Stimulated activated CD4-positive, alpha-beta T cell treated with anti-CD3 and anti-CD28 coated beads, Interleukin-1b, Interleukin-23, amount 100 ng/mL, for 1 hour (primary cell): ENCODE data around the gene DUS2.
A peak's percentile ranks its signal among the peaks of the same experiment; 100 is the strongest.

Experiments
- DNase-seq, 2 donors: peaks; one replicate each; pipeline ENCODE4 v3.0.0-alpha.2; 2020; ENCODE audit warnings: low read depth in 2 of 2

The DUS2 gene

DNA sequence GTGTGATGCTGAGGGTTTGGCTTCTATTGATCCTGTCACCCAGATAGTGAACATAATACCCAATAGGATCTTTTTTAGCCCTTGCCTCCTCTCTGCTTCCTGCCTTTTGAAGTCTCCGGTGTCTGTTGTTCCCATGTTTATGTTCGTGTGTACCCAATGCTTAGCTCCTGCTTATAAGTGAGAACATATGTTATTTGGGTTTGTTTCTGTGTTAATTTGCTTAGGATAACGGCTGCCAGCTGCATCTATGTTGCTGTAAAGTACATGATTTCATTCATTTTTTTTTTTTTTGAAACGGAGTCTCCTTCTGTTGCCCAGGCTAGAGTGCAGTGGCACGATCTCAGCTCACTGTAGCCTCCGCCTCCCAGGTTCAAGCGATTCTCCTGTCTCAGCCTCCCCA is 23.0 kb downstream of the DUS2 start:
- no peak for DNase-seq

DNA sequence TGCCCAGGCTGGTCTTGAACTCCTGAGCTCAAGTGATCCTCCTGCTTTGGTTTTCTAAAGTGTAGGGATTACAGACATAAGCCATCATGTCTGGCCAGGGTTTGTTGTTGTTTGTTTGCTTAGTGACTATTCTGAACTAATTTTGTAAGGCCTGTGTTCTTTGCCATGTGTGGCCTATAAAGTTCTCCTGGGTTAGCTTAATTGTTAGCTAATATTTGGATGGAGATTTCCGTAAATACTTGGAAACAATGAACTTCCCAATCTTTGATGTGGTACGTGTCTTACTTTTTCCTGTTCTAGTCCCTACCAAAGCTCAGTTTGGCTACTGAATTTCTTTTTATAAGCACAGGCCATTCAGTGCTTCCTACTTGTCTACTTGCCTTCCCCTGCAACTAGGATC is 24.9 kb downstream of the DUS2 start:
- DNase-seq = no peak

DNA sequence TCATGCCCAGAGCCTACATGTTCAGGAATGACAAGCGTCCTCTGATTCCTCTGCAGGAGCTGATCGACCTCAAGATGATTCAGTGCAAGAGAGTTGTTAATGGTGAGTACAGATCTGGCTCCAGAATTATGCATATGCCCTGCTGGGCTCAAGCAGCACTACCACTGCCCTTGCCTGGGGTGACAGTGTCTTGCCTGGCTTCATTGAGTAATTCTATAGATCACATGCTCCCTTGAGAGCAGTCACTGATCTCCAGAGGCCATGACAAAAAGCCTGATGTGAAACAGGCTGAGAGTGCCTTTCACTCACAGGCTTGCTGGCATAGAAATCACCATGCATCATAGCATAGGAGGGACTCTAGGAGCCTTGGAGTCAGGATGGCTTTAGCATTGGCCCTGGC is 26.4 kb downstream of the DUS2 start:
- DNase-seq = no peak

DNA sequence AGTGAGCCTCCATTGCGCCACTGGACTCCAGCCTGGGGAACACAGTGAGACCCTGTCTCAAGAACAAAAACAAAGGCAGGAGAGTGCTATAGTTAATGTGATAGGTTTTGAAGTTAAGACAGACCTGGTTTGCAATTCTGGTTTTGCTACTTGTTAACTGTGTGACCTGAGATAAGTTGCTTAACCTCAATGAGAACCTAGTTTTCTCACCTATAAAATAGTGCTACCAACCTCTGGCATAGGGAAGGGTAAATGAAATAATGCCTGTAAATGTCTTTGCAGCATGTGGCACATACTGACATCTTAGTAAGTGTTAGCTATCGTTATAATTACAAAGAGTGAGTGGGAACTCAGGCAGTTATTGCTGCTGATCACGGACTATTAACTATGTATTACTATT is 32.3 kb downstream of the DUS2 start:
- DNase-seq = no peak

GRCh38 chr16:68059804-68060203 is 36.7 kb downstream of the DUS2 start:
- DNase-seq = no peak

DNA sequence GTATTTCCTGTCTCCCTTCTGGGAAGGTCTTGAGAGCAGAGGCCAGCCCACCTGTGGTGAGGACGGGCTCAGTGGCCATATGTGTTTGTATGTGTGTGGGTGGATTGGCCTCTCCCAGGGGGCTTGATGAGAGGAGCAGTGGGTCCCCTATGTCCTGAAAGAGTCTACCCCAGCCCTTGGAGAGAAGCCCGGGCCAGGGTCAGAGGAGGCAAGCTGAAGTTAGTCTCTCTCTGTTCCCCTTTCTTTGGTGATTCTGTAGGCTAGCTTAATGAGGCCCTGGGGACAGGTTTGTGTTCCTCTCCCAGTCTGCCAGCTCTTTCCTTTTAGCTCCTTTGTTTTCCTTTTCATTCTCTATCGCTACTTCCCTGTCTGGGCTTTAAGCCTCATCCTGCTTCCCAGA is 38.3 kb downstream of the DUS2 start:
- DNase-seq = no peak

DNA sequence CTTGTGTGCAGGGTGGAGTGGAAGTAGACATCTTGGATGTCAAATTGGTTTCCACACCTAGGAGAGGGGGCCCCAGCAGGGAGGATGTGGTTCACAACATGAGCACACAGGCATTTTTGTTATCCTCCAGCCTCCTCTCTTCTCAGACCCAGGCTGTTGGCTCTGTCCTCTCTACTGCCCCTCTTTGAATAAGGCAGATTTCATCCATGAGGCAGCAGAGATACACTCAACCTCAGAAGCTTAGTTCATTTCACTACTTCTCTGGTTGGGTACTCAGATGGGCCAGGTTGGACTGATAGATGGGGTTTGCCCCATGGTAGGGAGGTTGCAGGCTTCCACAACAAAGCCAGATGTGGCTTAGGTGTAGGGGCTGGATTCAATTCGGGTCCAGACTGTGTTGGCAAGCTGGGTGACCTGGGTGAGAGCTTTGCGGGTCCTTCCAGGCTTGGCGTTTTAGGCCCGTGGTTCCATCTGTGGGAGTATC is 39.9 kb downstream of the DUS2 start:
- DNase-seq = no peak

GRCh38 chr16:68064791-68065365 is 41.8 kb downstream of the DUS2 start:
- peak in 1 of 2 donors; percentile 36 for DNase-seq

GRCh38 chr16:68065716-68066305 is 42.7 kb downstream of the DUS2 start:
- no peak for DNase-seq

DNA sequence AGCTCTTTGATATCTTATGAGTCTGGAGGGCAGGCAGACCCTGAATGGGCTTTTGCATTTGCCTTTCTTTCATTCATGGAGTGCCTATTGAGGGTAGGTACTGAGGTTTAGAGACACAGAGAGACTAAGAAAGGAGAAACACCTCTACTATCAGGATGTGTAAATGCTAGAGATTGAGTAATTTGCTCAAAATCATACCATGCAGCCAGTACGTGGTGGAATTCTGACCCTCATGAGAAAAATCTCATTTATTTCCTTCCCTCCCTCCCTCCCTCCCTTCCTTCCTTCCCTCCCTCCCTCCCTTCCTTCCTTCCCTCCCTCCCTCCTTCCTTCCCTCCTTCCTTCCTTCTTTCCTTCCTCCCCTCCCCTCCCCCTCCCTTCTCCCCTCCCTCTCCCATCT is 43.7 kb downstream of the DUS2 start:
- DNase-seq = no peak

- no peak for DNase-seq
Measured at GRCh38 chr16:68068926-68069325, 45.8 kb downstream of the DUS2 start.

DNA sequence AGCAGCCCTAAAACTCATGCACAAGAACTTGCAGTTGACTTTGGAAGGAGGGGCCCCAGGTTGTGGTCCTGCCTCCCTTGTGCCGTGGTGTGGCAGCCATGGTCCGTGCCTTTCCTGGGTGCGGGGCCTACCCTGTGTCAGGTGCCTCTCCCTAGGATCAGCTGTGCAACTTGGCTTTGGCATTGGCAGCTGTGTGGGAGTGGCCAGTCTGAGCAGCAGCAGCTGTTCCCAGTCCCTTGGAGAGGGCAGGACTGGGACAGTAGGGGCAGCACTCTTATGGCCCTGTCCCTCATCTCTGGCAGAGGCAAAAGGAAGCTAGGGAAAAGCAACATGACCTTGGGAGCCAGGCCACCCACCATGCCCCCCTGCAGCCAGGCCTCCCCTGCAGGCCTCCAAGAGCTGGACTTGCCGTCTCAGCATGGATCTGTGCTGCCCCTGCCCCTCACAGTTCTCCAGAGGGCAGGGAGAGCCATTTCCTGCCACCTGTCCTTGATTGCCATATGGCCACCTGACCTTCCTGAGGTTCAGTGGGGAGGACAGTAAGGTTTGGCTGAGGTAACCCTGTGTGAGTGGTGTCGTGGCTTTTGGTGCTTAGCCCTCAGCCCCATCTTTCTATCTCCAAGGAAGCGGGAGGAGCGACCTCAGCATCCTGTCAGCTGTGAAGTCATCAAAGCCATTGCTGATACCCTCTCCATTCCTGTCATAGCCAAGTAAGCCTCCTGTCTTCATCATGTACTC is 46.6 kb downstream of the DUS2 start:
- no peak for DNase-seq

GRCh38 chr16:68070249-68070730 is 47.2 kb downstream of the DUS2 start:
- DNase-seq = no peak

- DNase-seq = no peak
Measured at GRCh38 chr16:68070806-68071517, 47.9 kb downstream of the DUS2 start.

GRCh38 chr16:68071518-68071901 is 48.4 kb downstream of the DUS2 start:
- no peak for DNase-seq

DNA sequence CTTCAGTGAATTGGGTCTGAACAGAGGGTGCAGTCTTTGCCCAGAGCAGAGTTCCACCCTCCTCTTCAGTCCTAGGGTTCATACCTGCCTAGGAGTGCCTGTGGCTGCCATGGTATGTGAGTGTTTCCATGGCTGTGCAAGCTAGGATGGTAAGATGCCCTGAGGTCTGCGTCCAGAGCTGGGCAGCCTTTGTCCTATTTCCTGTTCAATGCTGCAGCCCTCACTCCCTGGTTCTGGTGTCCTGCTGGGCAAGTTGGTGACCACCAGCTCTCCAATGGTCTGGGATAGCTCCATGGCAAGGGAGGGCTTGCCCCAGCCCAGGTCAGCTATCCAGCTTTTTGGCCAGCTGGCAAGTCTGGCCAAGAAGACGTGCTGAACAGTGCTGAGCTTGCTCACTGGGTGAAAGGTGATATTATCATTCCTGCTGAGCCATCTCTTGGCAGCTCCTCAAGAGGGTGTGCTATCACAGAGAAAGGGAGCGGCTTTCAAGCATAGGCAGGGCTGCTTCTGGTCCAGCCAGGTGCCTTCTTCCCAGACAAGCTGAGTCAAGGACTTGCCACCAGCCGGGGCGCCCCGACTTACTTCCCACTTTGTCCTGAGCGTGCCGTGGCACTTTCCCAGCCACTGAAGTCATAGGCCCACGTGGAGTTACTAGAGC is 49.1 kb downstream of the DUS2 start:
- no peak for DNase-seq

DNA sequence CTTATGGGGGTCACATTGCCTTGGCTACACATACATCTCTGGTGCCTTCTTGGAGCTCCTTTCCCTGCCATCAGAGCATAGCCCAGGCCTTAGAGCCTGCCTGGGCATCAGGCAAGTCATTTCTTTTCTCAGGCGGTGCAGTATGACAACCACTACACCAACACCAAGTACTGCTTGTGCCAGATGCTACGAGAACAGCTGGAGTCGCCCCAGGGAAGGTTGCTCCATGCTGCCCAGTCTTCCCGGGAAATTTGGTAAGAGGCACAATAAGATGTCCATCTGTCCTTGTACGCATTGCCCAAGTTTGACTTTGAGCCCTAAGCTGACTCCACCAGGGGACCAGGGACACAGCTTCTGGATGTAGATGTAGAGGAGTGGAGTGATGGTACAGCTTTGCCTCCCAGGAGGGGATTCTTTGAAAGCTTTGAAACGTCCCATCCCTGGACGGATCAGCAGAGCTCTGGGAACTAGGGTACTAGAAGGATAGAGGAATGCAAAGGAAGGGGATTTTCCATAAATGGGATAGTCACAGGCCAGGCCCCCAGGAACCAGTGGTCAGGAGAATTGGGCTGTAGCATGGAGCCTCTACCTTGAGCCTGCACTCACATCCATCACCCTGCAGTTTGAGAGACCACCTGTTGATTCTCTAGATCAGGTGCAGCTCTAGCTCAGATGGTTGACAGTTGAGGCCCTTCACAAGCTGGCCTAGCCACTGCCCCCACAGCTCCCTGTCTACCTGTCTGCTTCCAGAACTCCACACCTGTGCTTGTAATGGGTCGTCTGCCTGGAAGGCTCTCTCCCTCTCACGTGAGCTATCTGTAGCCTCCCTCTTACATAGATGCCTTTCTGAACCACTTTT is 51.0 kb downstream of the DUS2 start:
- DNase-seq = no peak

- DNase-seq = no peak
Measured at GRCh38 chr16:68074850-68075555, 51.9 kb downstream of the DUS2 start.

GRCh38 chr16:68075980-68076379 is 52.9 kb downstream of the DUS2 start:
- DNase-seq = no peak

- DNase-seq = no peak
Measured at GRCh38 chr16:68076560-68076959, 53.5 kb downstream of the DUS2 start.
